SK-N-SH (cell line): Measurements from ENCODE around the gene PGM5. TPM values are rescaled to one million over a fixed set of nuclear protein-coding genes. Genes with fewer than 3 reads are reported as not detected.

Experiments used
- CTCF ChIA-PET: fragments of 300-600, 350-600 bp; formaldehyde crosslinking; extraction: SDS; loops from one replicate; lab custom pipeline; 2021; lab: Yijun Ruan, JAX
- POLR2A ChIA-PET: fragments of 350-600 bp; sonication (Branson Sonifier 250); formaldehyde crosslinking; extraction: SDS; loops from one replicate; lab custom pipeline; 2020; ENCODE audit warnings: antibody characterized with exemption, inconsistent platforms; lab: Yijun Ruan, JAX
- DNase-seq: peaks from one replicate; pipeline ENCODE4 v3.0.0; 2012
- H2AFZ ChIP-seq: fragments of 200-600 bp; sonication (generic); 2 replicates; pipeline ENCODE4 v1.8.1; 2016; ENCODE audit warnings: antibody characterized with exemption, mild to moderate bottlenecking, low read depth
- H3F3A ChIP-seq: fragments of 200-600 bp; sonication (generic); replicated peaks from 2 replicates; pipeline ENCODE3; 2016; ENCODE audit warnings: antibody characterized with exemption, mild to moderate bottlenecking; ENCODE audit not compliant: insufficient read depth
- H3K27ac ChIP-seq, 2 experiments: fragments of 200-500 bp in 1 of 2; fragments of 200-600 bp in 1 of 2; sonication (Bioruptor generic) in 1 of 2; sonication (generic), shearing (Covaris generic) in 1 of 2; 2 replicates each; pipeline versions ENCODE4 v1.5.1 to v1.6.1; 2014 to 2016; ENCODE audit warnings: low read depth in 2 of 2, inconsistent platforms in 1 of 2, low read length in 1 of 2, mild to moderate bottlenecking in 1 of 2, mixed read lengths in 1 of 2
- H3K27me3 ChIP-seq: fragments of 200-600 bp; sonication (generic), shearing (Covaris generic); 2 replicates; pipeline ENCODE4 v1.6.1; 2016; ENCODE audit warnings: mixed run types; ENCODE audit not compliant: insufficient read depth
- H3K36me3 ChIP-seq, 2 experiments: fragments of 200-500 bp in 1 of 2; fragments of 200-600 bp in 1 of 2; sonication (Bioruptor generic) in 1 of 2; sonication (generic) in 1 of 2; replicated peaks in 1 of 2; 2 replicates each; pipeline versions ENCODE3 to v1.5.1; 2014 to 2016; ENCODE audit warnings: low read length in 1 of 2, mild to moderate bottlenecking in 1 of 2; ENCODE audit not compliant: insufficient read depth in 2 of 2, control insufficient read depth in 1 of 2
- H3K4me1 ChIP-seq, 2 experiments: fragments of 200-500 bp in 1 of 2; fragments of 200-600 bp in 1 of 2; sonication (Bioruptor generic) in 1 of 2; sonication (generic), shearing (Covaris generic) in 1 of 2; 2 replicates each; pipeline versions ENCODE4 v1.5.1 to v1.6.1; 2014 to 2016; ENCODE audit warnings: low read depth in 1 of 2, low read length in 1 of 2, mixed run types in 1 of 2; ENCODE audit not compliant: insufficient read depth in 2 of 2, control insufficient read depth in 1 of 2
- H3K4me2 ChIP-seq: fragments of 200-600 bp; sonication (generic), shearing (Covaris generic); 2 replicates; pipeline ENCODE4 v1.6.1; 2017; ENCODE audit warnings: mixed run types
- H3K4me3 ChIP-seq, 2 experiments: fragments of 200-500 bp in 1 of 2; fragments of 200-600 bp in 1 of 2; sonication (Bioruptor generic) in 1 of 2; sonication (generic), shearing (Covaris generic) in 1 of 2; 2 replicates each; pipeline versions ENCODE4 v1.5.1 to v1.8.1; 2014 to 2016; ENCODE audit warnings: low read depth in 2 of 2, inconsistent platforms in 1 of 2, low read length in 1 of 2, mild to moderate bottlenecking in 1 of 2, mixed read lengths in 1 of 2, moderate library complexity in 1 of 2
- H3K79me2 ChIP-seq: fragments of 200-600 bp; sonication (generic); 2 replicates; pipeline ENCODE4 v1.8.1; 2017; ENCODE audit warnings: mild to moderate bottlenecking; ENCODE audit not compliant: insufficient read depth
- H3K9ac ChIP-seq: fragments of 200-600 bp; sonication (generic); 2 replicates; pipeline ENCODE4 v1.6.1; 2017; ENCODE audit warnings: mixed run types
- H3K9me2 ChIP-seq: fragments of 200-600 bp; sonication (generic); 2 replicates; pipeline ENCODE4 v1.6.1; 2017; ENCODE audit warnings: mixed run types
- H3K9me3 ChIP-seq: fragments of 200-600 bp; sonication (generic); 2 replicates; pipeline ENCODE4 v1.6.1; 2017; ENCODE audit warnings: mixed run types, mild to moderate bottlenecking, moderate library complexity
- H4K20me1 ChIP-seq: fragments of 200-600 bp; sonication (generic); 2 replicates; pipeline ENCODE4 v1.6.1; 2017; ENCODE audit warnings: mild to moderate bottlenecking, mixed run types; ENCODE audit not compliant: insufficient read depth
- CHD2 ChIP-seq: fragments of 150-350 bp; IDR thresholded peaks from 2 replicates; pipeline ENCODE4 v1.6.1; 2018; ENCODE audit warnings: low read length; ENCODE audit not compliant: partially characterized antibody
- ELF1 ChIP-seq: IDR thresholded peaks from 2 replicates; pipeline ENCODE4 v1.4.0; 2012
- EZH2phosphoT487 ChIP-seq: fragments of 200-600 bp; sonication (generic); IDR thresholded peaks from 2 replicates; pipeline ENCODE4 v1.6.1; 2017; ENCODE audit warnings: low read depth, mixed run types, mild to moderate bottlenecking, antibody characterized with exemption, moderate library complexity, borderline replicate concordance
- IRF3 ChIP-seq: fragments of 150-350 bp; IDR thresholded peaks from 2 replicates; pipeline ENCODE4 v1.6.1; 2016; ENCODE audit warnings: mild to moderate bottlenecking, low read depth, low read length
- JUND ChIP-seq: IDR thresholded peaks from 2 replicates; pipeline ENCODE4 v1.4.0; 2012
- MAX ChIP-seq: IDR thresholded peaks from 2 replicates; pipeline ENCODE4 v1.4.0; 2012; ENCODE audit warnings: low read depth
- MEF2A ChIP-seq: IDR thresholded peaks from 2 replicates; pipeline ENCODE4 v1.4.0; 2012; ENCODE audit warnings: low read depth, borderline replicate concordance
- NRF1 ChIP-seq: IDR thresholded peaks from 2 replicates; pipeline ENCODE4 v1.6.1; 2012; ENCODE audit warnings: low read depth, mild to moderate bottlenecking, low read length
- RCOR1 ChIP-seq: fragments of 150-350 bp; IDR thresholded peaks from 2 replicates; pipeline ENCODE4 v1.6.1; 2017; ENCODE audit warnings: antibody characterized with exemption, low read length
- REST ChIP-seq: IDR thresholded peaks from 2 replicates; pipeline ENCODE4 v1.6.1; 2012; ENCODE audit warnings: mild to moderate bottlenecking, low read depth, low read length, moderate library complexity
- RXRA ChIP-seq: IDR thresholded peaks from 2 replicates; pipeline ENCODE4 v1.4.0; 2012; ENCODE audit warnings: low read depth, mild to moderate bottlenecking, borderline replicate concordance
- SIN3A ChIP-seq: IDR thresholded peaks from 2 replicates; pipeline ENCODE4 v1.6.1; 2012; ENCODE audit warnings: low read depth, mild to moderate bottlenecking, low read length, moderate library complexity, borderline replicate concordance
- SMC3 ChIP-seq: IDR thresholded peaks from 2 replicates; pipeline ENCODE4 v1.6.1; 2012; ENCODE audit warnings: low read depth, low read length, improper control_type of control experiment
- TCF12 ChIP-seq: IDR thresholded peaks from 2 replicates; pipeline ENCODE4 v1.4.0; 2012
- USF1 ChIP-seq: IDR thresholded peaks from 2 replicates; pipeline ENCODE4 v1.4.0; 2012; ENCODE audit warnings: low read depth, borderline replicate concordance
- YY1 ChIP-seq: IDR thresholded peaks from 2 replicates; pipeline ENCODE4 v1.4.0; 2012; ENCODE audit warnings: low read depth, mild to moderate bottlenecking
- WGBS: methylation state at CpG from one replicate; pipeline ENCODE4 v1.1.6; 2017; ENCODE audit warnings: low lambda C conversion rate; 5-methylcytosine and 5-hydroxymethylcytosine counted together
- polyA plus RNA-seq, 3 experiments: library from polyadenylated mRNA; depleted of rRNA; stranded (reverse); fragments of >200 nt; gene quantifications; 2 replicates each; pipeline ENCODE4 v1.2.3, GENCODE V29; 2012

PGM5 gene
- polyA plus RNA-seq, 1 of the 3 experiments (the other 2 are of a cell fraction): not detected

- Histone ChIP-seq H3K4me1 (no peaks in the 10 kb centered on the region), H3K9ac (no peak overlapping the region), H3K27me3 (no peaks in the 10 kb centered on the region), H4K20me1 (no peaks in the 10 kb centered on the region), H3K4me3 (no peak overlapping the region), H3K27ac (no peak overlapping the region), H3K9me3 (no peaks in the 10 kb centered on the region), H3K36me3 (no peaks in the 10 kb centered on the region), H3K9me2 (no peaks in the 10 kb centered on the region), H2AFZ (no peak overlapping the region), H3F3A (no peaks in the 10 kb centered on the region), H3K4me2 (no peak overlapping the region), H3K79me2 (no peaks in the 10 kb centered on the region)
- 0% methylated on average over 3 of the region's 3 CpGs for WGBS
- no peak for TF ChIP-seq MEF2A
- no peak for DNase-seq
- ChIA-PET POLR2A (no interaction called here), CTCF (interaction anchor here (1.7 kb wide), 1 partner anchor 27 kb away, joined by 5 read pairs; no protein-coding TSS in a partner anchor)
Measured at GRCh38 chr9:68533678-68534077, 177.3 kb downstream of the PGM5 start.

- H3K9me3 ChIP-seq: no peaks in the 10 kb centered on the region
- no peak overlapping the region for H3K9ac ChIP-seq
- no peak overlapping the region for H3K4me2 ChIP-seq
- WGBS: 8% methylated on average over 9 of the region's 10 CpGs
- no peak overlapping the region for H2AFZ ChIP-seq
- H3K27me3 ChIP-seq: no peaks in the 10 kb centered on the region
- POLR2A ChIA-PET: no interaction called here
- H3K4me3 ChIP-seq: no peak overlapping the region
- H3K27ac ChIP-seq: no peak overlapping the region
- no peaks in the 10 kb centered on the region for H3K4me1 ChIP-seq
- no peaks in the 10 kb centered on the region for H3F3A ChIP-seq
- no peak for TF ChIP-seq SMC3
- TF ChIP-seq ELF1: no peak
- TF ChIP-seq JUND: no peak
- TF ChIP-seq TCF12: no peak
- no peak for TF ChIP-seq YY1
- no peak for TF ChIP-seq SIN3A
- TF ChIP-seq, all 33 proteins: peak for 0
- no peaks in the 10 kb centered on the region for H3K79me2 ChIP-seq
- no peaks in the 10 kb centered on the region for H3K9me2 ChIP-seq
- no peaks in the 10 kb centered on the region for H3K36me3 ChIP-seq
- no peak for DNase-seq
- CTCF ChIA-PET: interaction anchor here (1.1 kb wide), 1 partner anchor 24 kb away, joined by 3 read pairs; no protein-coding TSS in a partner anchor
- H4K20me1 ChIP-seq: no peaks in the 10 kb centered on the region
Measured at GRCh38 chr9:68536876-68537615, 180.6 kb downstream of the PGM5 start.

- DNase-seq: no peak
- H3K9ac ChIP-seq: no peak overlapping the region
- H3F3A ChIP-seq: no peaks in the 10 kb centered on the region
- no peak overlapping the region for H3K4me3 ChIP-seq
- H3K9me3 ChIP-seq: no peaks in the 10 kb centered on the region
- H3K4me1 ChIP-seq: no peaks in the 10 kb centered on the region
- no peaks in the 10 kb centered on the region for H4K20me1 ChIP-seq
- ChIA-PET CTCF (interaction anchor here (1.1 kb wide), 1 partner anchor 25 kb away, joined by 3 read pairs; no protein-coding TSS in a partner anchor), POLR2A (no interaction called here)
- H3K4me2 ChIP-seq: no peak overlapping the region
- H3K9me2 ChIP-seq: no peaks in the 10 kb centered on the region
- WGBS: 0% methylated on average over 1 of the region's 1 CpG
- no peak overlapping the region for H3K27ac ChIP-seq
- H3K36me3 ChIP-seq: no peaks in the 10 kb centered on the region
- no peak overlapping the region for H2AFZ ChIP-seq
- no peaks in the 10 kb centered on the region for H3K27me3 ChIP-seq
- no peaks in the 10 kb centered on the region for H3K79me2 ChIP-seq
- TF ChIP-seq MAX: no peak
- no peak for TF ChIP-seq EZH2phosphoT487
- no peak for TF ChIP-seq NRF1
- no peak for TF ChIP-seq REST
- no peak for TF ChIP-seq USF1
- TF ChIP-seq RCOR1: no peak
- no peak for TF ChIP-seq MEF2A
- TF ChIP-seq SMC3: no peak
- no peak for TF ChIP-seq CHD2
- no peak for TF ChIP-seq JUND
- no peak for TF ChIP-seq RXRA
- no peak for TF ChIP-seq IRF3
Measured at GRCh38 chr9:68537616-68537880, 181.1 kb downstream of the PGM5 start.
